Fibroblast of pulmonary artery (primary cell): ENCODE measurements around the gene TXN2.
"Not testable (repeated sequence)": the region's sequence is repeated elsewhere in the genome, so short reads cannot be mapped to it uniquely, and the experiment has no call there.

Source experiments
- DNase-seq: peaks from one replicate; pipeline ENCODE4 v3.0.0-alpha.2; 2010; ENCODE audit warnings: low read depth
- H3K4me3 ChIP-seq: replicated peaks from 2 replicates; pipeline ENCODE4 v1.5.1; 2011; ENCODE audit warnings: low read depth, mild to moderate bottlenecking, control low read depth, low read length, moderate library complexity
- CTCF ChIP-seq: IDR thresholded peaks from 2 replicates; pipeline ENCODE4 v1.5.1; 2011; ENCODE audit warnings: mild to moderate bottlenecking, control low read depth, low read length, inconsistent platforms; ENCODE audit errors: missing control alignments

TXN2 gene

GRCh38 chr22:36424901-36425579 lies 56.4 kb downstream of the TXN2 start:
- no peak overlapping the region for H3K4me3 ChIP-seq
- TF ChIP-seq CTCF, result no peak
- DNase-seq, result no peak

GRCh38 chr22:36424466-36424865 lies 57.0 kb downstream of the TXN2 start:
- not testable (repeated sequence) for DNase-seq, H3K4me3 ChIP-seq

GRCh38 chr22:36423461-36424404 lies 57.7 kb downstream of the TXN2 start:
- TF ChIP-seq CTCF, result no peak
- H3K4me3 ChIP-seq, result no peak overlapping the region
- peak; percentile 51 for DNase-seq

GRCh38 chr22:36422287-36423014 lies 59.0 kb downstream of the TXN2 start:
- DNase-seq, result no peak
- H3K4me3 ChIP-seq, result no peak overlapping the region
- no peak for TF ChIP-seq CTCF

GRCh38 chr22:36419912-36420882 lies 61.2 kb downstream of the TXN2 start:
- no peak for DNase-seq
- no peak for TF ChIP-seq CTCF
- H3K4me3 ChIP-seq, result no peak overlapping the region

- DNase-seq, result peak; percentile 78
- no peak for TF ChIP-seq CTCF
- H3K4me3 ChIP-seq, result no peak overlapping the region
These were observed 62.1 kb downstream of the TXN2 start for GRCh38 chr22:36419177-36419911.
